ENCODE measurements around the gene ELOVL6.
"Not testable (repeated sequence)": the region's sequence is repeated elsewhere in the genome, so short reads cannot be mapped to it uniquely, and the experiment has no call there.

Gene ELOVL6

GRCh38 chr4:110071466-110071865, 126.9 kb downstream of the ELOVL6 start:
- no peak for DNase-seq

GRCh38 chr4:110068248-110068647, 130.2 kb downstream of the ELOVL6 start:
- no peak for DNase-seq

GRCh38 chr4:110064934-110065333, 133.5 kb downstream of the ELOVL6 start:
- no peak for DNase-seq

GRCh38 chr4:110064295-110064694, 134.1 kb downstream of the ELOVL6 start:
- no peak for DNase-seq

- DNase-seq, result no peak
Observed at GRCh38 chr4:110062166-110062565, 136.2 kb downstream of the ELOVL6 start.

GRCh38 chr4:110061076-110061475, 137.3 kb downstream of the ELOVL6 start:
- DNase-seq, result no peak

GRCh38 chr4:110059556-110060191, 138.7 kb downstream of the ELOVL6 start:
- no peak for DNase-seq

GRCh38 chr4:110058677-110059076, 139.7 kb downstream of the ELOVL6 start:
- no peak for DNase-seq

- DNase-seq, result no peak
Observed at GRCh38 chr4:110055158-110055768, 143.2 kb downstream of the ELOVL6 start.

- DNase-seq, result no peak
Observed at GRCh38 chr4:110049951-110050925, 148.2 kb downstream of the ELOVL6 start.

GRCh38 chr4:110046588-110047049, 151.8 kb downstream of the ELOVL6 start:
- no peak for DNase-seq

- DNase-seq, result no peak
Observed at GRCh38 chr4:110042545-110043517, 155.6 kb downstream of the ELOVL6 start.

GRCh38 chr4:110041735-110042134, 156.7 kb downstream of the ELOVL6 start:
- no peak for DNase-seq

- not testable (repeated sequence) for DNase-seq
Observed at GRCh38 chr4:110039164-110039563, 159.3 kb downstream of the ELOVL6 start.

- DNase-seq, result no peak
Observed at GRCh38 chr4:110034026-110034393, 164.4 kb downstream of the ELOVL6 start.

- no peak for DNase-seq
Observed at GRCh38 chr4:110033355-110034025, 164.9 kb downstream of the ELOVL6 start.

- no peak for DNase-seq
Observed at GRCh38 chr4:110032603-110033002, 165.8 kb downstream of the ELOVL6 start.

- no peak for DNase-seq
Observed at GRCh38 chr4:110025718-110026117, 172.7 kb downstream of the ELOVL6 start.

- DNase-seq, result no peak
Observed at GRCh38 chr4:110025056-110025455, 173.4 kb downstream of the ELOVL6 start.

GRCh38 chr4:110022457-110022856, 176.0 kb downstream of the ELOVL6 start:
- DNase-seq, result no peak

GRCh38 chr4:110020646-110021443, 177.6 kb downstream of the ELOVL6 start:
- no peak for DNase-seq
